GM19397 (cell line): Measurements from ENCODE around the gene BMP8B.
A peak's percentile ranks its signal among the peaks of the same experiment; 100 is the strongest.

Experiments
- ATAC-seq: cut with Tn5 transposase; IDR thresholded peaks from one replicate; pipeline ENCODE4 v1.9.1; 2021; ENCODE audit warnings: mild to moderate bottlenecking, moderate library complexity; ENCODE audit not compliant: unreplicated experiment

The BMP8B gene

GRCh38 chr1:39760074-39761008, 28.3 kb downstream of the BMP8B start:
- no peak for ATAC-seq

GRCh38 chr1:39759436-39759726, 29.3 kb downstream of the BMP8B start:
- ATAC-seq, result no peak

GRCh38 chr1:39758556-39759435, 29.9 kb downstream of the BMP8B start:
- ATAC-seq, result no peak

- ATAC-seq, result no peak
Measured at GRCh38 chr1:39757501-39757900, 31.2 kb downstream of the BMP8B start.

GRCh38 chr1:39755965-39756659, 32.6 kb downstream of the BMP8B start:
- ATAC-seq, result no peak

- ATAC-seq, result no peak
Measured at GRCh38 chr1:39754906-39755504, 33.7 kb downstream of the BMP8B start.

GRCh38 chr1:39754026-39754570, 34.6 kb downstream of the BMP8B start:
- no peak for ATAC-seq

GRCh38 chr1:39753132-39754025, 35.3 kb downstream of the BMP8B start:
- ATAC-seq, result no peak

- no peak for ATAC-seq
Measured at GRCh38 chr1:39752703-39753102, 36.0 kb downstream of the BMP8B start.

- no peak for ATAC-seq
Measured at GRCh38 chr1:39751595-39751994, 37.1 kb downstream of the BMP8B start.

- ATAC-seq, result no peak
Measured at GRCh38 chr1:39745016-39745670, 43.5 kb downstream of the BMP8B start.

GRCh38 chr1:39738622-39739366, 49.9 kb downstream of the BMP8B start, which contains the start of gene PPIE:
Gene PPIE (plus strand): TSS chr1:39738882. CDS start chr1:39738901, 19 bp downstream.
- ATAC-seq, result peak; percentile 94

- no peak for ATAC-seq
Measured at GRCh38 chr1:39737546-39738169, 51.0 kb downstream of the BMP8B start.

- ATAC-seq, result no peak
Measured at GRCh38 chr1:39735731-39736130, 52.9 kb downstream of the BMP8B start.

- no peak for ATAC-seq
Measured at GRCh38 chr1:39733161-39733560, 55.5 kb downstream of the BMP8B start.

GRCh38 chr1:39732730-39733129, 55.9 kb downstream of the BMP8B start:
- ATAC-seq, result no peak

GRCh38 chr1:39729842-39730241, 58.8 kb downstream of the BMP8B start:
- ATAC-seq, result no peak

GRCh38 chr1:39729030-39729429, 59.6 kb downstream of the BMP8B start:
- ATAC-seq, result no peak
